ENCODE measurements around the gene PPA1. TPM values are rescaled to one million over a fixed set of nuclear protein-coding genes. Genes with fewer than 3 reads are reported as not detected.
"Not testable (repeated sequence)": the region's sequence is repeated elsewhere in the genome, so short reads cannot be mapped to it uniquely, and the experiment has no call there.

Gene PPA1
- total RNA-seq, 1 donor from 2014 or later = 152 TPM

DNA sequence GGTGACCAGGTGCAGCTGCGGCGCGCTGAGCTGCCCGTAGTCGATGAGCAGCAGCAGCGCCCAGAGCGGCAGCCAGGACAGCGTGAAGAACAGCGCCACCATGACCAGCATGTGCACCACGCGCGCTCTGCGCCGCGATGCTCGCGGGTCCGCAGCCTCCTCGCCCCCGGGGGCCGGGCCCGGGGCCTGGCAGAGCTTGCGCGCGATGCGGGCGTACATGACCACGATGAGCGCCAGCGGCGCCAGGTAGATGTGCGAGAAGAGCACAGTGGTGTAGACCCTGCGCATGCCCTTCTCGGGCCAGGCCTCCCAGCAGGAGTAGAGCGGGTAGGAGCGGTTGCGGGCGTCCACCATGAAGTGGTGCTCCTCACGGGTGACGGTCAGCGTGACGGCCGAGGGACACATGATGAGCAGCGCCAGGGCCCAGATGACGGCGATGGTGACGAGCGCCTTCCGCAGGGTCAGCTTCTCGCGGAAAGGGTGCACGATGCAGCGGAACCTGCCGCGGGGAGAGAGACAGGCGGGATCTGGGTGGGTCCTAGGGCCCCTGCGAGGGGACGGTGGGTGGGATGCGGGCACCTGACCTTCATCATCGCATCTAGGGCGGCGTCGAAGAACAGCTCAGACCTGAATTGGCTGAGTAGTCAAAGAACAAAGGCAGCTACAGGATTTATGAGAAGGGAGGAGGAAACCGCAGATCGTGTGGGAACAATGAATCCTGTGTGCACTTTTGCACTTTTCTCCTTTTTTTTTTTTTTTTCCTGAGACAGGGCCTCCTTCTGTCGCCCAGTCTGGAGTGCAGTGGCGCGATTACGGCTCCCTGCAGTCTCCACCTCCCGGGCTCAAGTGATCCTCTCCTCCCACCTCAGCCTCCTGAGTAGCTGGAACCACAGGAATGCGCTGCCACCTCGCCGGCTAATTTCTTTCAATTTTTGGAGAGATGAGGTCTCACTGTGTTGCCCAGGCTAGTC, 22.4 kb upstream of the PPA1 start:
- no peak for DNase-seq (ENCODE audit: low read depth)

DNA sequence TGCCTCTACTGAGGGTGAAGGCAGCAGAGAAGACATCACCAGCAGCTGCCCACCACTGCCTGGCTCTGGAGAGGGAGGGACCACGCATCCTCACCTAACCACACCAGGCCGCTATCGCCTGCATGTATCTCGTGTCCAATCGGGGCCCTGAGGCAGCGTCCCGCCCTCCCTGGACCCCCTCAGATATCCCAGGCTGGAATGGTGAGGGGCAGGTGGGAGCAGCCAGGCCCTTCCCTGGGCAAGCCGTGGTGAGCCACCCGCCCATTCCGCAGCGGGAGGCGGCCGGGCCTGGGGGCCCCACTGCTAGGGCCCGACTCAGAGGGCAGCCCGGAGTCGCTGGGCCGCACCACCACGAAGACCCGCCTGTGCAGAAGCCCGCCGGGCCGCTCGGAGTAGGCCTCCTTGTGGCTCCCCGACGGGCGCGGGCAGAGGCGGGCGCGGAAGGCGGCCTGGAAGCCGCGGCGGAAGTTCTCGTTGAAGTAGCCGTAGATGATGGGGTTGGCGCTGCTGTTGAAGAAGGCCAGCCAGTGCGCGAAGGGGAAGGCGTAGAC, 21.6 kb upstream of the PPA1 start:
- no peak for DNase-seq (ENCODE audit: low read depth)

GRCh38 chr10:70253878-70254765, 20.9 kb upstream of the PPA1 start:
- DNase-seq (ENCODE audit: low read depth) = no peak

DNA sequence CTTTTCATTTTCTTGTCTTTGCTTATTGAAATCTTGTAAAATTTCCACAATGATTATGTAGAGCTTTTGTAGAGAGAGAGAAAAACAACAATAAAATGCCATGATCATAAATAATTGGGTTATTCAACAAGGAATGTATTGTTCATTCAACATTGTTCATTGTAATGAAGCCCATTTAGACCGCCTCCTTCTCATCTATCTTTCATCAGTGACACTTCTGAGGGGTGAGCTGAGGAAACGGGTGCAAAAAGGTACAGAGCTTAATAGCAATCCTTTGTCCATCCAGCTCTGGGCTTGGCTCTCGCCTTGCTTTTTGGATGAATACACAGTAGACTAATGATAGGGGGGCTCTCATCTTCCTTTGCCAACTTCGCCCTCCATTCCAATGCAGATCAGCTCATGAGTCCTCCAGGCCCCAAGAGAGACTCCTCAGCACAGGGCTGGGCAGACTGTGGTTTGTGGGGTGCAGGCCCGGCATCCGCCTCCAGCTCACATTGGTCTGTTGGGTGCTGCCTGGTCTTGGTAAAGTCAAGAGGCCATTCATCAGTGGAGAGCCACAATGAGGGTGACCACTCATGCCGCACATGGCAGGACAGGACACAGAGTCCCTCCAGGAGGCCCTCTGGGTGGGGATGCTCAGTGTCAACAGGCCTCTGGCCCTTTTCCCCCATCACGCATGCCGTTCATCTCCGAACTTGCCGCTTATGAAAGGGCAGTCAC, 17.9 kb upstream of the PPA1 start:
- DNase-seq (ENCODE audit: low read depth) = no peak

- no peak for DNase-seq (ENCODE audit: low read depth)
Measured at GRCh38 chr10:70247360-70247759, 14.1 kb upstream of the PPA1 start.

- DNase-seq (ENCODE audit: low read depth) = no peak
Measured at GRCh38 chr10:70241081-70241480, 7.9 kb upstream of the PPA1 start.

DNA sequence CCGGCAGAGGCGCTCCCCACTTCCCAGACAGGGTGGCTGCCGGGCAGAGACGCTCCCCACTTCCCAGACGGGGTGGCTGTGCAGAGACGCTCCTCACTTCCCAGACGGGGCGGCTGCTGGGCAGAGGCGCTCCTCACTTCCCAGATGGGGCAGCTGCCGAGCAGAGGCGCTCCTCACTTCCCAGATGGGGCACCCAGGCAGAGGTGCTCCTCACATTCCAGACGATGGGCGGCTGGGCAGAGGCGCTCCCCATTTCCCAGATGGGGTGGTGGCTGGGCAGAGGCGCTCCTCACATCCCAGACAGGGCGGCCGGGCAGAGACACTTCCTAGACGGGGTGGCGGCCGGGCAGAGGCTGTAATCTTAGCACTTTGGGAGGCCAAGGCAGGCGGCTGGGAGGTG, 6.8 kb upstream of the PPA1 start:
- DNase-seq (ENCODE audit: low read depth) = not testable (repeated sequence)

DNA sequence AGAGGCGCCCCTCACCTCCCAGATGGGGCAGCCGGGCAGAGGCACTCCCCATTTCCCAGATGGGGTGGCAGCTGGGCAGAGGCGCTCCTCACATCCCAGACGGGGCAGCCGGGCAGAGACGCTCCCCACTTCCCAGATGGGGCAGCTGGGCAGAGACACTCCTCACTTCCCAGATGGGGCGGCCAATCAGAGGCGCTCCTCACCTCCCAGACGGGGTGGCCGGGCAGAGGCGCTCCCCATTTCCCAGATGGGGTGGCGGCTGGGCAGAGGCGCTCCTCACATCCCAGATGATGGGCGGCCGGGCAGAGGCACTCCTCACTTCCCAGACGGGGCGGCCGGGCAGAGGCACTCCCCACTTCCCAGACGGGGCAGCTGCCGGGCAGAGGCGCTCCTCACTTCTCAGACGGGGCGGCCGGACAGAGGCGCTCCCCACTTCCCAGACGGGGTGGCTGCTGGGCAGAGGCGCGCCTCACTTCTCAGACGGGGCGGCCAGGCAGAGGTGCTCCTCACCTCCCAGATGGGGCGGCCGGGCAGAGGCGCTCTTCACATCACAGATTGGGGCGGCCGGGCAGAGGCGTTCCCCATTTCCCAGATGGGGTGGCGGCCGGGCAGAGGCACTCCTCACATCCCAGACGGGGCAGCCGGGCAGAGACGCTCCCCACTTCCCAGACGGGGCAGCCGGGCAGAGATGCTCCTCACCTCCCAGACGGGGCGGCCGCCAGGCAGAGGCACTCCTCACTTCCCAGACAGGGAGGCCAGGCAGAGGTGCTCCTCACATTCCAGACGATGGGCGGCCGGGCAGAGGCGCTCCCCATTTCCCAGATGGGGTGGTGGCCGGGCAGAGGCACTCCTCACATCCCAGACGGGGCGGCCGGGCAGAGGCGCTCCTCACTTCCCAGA, 6.1 kb upstream of the PPA1 start:
- DNase-seq (ENCODE audit: low read depth) = not testable (repeated sequence)

DNA sequence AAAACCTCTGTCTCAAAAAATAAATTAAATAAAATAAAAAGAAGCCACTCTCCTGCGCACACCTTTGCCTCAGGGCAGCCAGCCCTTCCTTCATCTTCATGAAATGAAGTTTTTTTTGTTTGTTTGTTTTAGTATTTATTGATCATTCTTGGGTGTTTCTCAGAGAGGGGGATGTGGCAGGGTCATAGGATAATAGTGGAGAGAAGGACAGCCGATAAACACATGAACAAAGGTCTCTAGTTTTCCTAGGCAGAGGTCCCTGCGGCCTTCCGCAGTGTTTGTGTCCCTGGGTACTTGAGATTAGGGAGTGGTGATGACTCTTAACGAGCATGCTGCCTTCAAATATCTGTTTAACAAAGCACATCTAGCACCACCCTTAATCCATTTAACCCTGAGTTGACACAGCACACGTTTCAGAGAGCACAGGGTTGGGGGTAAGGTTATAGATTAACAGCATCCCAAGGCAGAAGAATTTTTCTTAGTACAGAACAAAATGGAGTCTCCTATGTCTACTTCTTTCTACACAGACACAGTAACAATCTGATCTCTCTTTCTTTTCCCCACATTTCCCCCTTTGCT, 4.8 kb upstream of the PPA1 start:
- DNase-seq (ENCODE audit: low read depth) = not testable (repeated sequence)

- DNase-seq (ENCODE audit: low read depth) = no peak
Measured at GRCh38 chr10:70234668-70235447, 1.6 kb upstream of the PPA1 start.

DNA sequence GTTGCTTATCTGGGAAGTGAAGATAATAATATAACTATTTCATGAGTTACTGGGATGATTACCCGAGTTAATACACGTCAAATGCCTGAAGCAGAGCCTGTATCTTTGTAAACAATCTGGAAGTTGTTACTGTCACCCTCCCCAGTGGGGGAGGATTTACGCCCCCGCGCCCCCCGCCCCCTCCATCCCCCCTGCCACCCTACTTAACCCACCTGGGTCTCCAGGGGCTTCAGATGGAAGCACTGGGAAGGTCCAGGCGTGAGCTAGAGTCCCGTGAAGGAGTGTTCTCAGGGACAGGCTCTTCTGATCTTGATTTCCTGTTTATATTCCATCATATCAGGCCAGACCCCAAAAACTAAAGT, 691 bp upstream of the PPA1 start:
- no peak for DNase-seq (ENCODE audit: low read depth)

DNA sequence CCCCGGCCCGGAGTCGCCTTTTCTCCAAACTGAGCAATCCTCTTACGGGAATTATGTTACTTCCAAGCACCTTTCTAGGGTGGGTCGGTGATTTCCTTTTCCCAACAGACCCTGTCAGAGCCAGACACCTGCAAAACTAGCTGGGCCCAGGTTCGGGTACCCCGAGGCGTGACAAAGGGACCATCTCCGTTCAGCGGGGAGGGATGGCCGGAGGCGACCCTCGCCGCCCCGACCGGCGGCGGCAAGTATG, 445 bp downstream of the PPA1 start:
- DNase-seq (ENCODE audit: low read depth) = no peak

DNA sequence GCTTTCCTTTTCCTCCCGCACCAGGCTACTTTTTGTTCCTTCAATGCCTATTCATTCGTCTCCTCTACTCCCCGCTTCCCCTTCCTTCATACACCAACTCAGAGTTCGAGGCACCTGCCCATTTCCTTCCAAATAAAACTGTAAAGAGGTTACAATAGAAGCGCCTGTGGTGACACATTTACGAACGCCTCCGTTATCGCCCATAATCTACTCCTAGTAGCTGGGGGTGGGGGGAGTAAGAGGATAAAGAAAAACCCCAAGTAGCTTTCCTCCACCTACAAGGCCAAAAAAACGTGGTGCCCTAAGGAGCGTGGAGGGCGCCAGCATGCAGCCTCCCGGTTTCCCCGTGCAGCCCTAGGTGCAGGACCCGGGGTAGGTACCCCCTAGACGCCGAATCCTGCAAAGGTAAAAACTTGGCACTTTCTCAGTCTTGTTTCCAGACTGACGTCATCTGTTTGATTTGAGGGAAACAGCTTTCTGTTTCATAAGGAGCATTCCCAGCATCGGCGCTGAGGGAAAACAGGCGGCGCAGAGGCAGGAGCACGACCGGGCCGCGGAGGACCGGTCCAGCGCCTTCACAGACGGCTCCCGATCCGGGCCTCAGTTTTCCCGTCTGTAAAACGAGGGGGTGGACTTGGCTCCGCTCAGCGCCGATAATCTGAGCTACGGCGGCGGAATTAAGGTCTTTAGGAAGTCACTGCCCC, 922 bp downstream of the PPA1 start:
- DNase-seq (ENCODE audit: low read depth) = peak; percentile 20

- no peak for DNase-seq (ENCODE audit: low read depth)
Measured at GRCh38 chr10:70228491-70228890, 4.7 kb downstream of the PPA1 start.

GRCh38 chr10:70227548-70228320, 5.5 kb downstream of the PPA1 start:
- DNase-seq (ENCODE audit: low read depth) = no peak

GRCh38 chr10:70223728-70224127, 9.5 kb downstream of the PPA1 start:
- DNase-seq (ENCODE audit: low read depth) = no peak

GRCh38 chr10:70222811-70223447, 10.3 kb downstream of the PPA1 start:
- not testable (repeated sequence) for DNase-seq (ENCODE audit: low read depth)
